C4-2B (cell line): ENCODE measurements around the gene CCDC175.

Source experiments
- ZFX ChIP-seq: fragments of 450-650 bp; IDR thresholded peaks from 2 replicates; pipeline ENCODE4 v1.6.1; 2017
- TF ChIP-seq, protein P1 (sequence below): fragments of 450-650 bp; conservative IDR thresholded peaks from 2 replicates; pipeline ENCODE4 v1.5.1; 2017; ENCODE audit warnings: mild to moderate bottlenecking

DNA sequence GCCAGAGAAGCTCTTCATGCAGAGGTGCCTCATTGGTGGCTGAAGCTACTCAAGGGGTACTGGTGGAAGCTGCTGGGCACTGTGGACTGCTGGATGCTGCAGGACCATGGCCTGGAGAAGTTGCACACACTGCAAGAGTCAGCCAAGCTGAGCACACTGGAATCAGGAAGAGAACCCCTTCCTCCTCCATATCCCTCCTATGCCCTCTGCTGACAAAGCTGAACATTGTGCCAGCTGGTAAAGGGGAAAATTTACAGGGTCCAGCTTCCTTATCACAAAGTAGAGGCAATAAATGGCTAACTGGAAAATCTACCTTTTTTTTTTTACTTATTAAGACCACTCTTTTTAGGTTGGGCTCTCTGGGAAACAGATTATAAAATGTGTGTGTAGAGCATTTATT is 6.5 kb downstream of the CCDC175 start:
- TF ChIP-seq, protein P1, sequence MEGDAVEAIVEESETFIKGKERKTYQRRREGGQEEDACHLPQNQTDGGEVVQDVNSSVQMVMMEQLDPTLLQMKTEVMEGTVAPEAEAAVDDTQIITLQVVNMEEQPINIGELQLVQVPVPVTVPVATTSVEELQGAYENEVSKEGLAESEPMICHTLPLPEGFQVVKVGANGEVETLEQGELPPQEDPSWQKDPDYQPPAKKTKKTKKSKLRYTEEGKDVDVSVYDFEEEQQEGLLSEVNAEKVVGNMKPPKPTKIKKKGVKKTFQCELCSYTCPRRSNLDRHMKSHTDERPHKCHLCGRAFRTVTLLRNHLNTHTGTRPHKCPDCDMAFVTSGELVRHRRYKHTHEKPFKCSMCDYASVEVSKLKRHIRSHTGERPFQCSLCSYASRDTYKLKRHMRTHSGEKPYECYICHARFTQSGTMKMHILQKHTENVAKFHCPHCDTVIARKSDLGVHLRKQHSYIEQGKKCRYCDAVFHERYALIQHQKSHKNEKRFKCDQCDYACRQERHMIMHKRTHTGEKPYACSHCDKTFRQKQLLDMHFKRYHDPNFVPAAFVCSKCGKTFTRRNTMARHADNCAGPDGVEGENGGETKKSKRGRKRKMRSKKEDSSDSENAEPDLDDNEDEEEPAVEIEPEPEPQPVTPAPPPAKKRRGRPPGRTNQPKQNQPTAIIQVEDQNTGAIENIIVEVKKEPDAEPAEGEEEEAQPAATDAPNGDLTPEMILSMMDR: peak; percentile 25
- TF ChIP-seq ZFX: no peak
